ENCODE data around the gene EIF5.

Gene EIF5
- total RNA-seq = 439 to 503 reads per million in 2 donors

- DNase-seq = peak; percentile 96
Observed at GRCh38 chr14:103333754-103334643, at the start of gene EIF5. EIF5 (plus strand) TSS chr14:103334237; CDS start chr14:103335861, 1,624 bp downstream.

- DNase-seq = no peak
Observed at GRCh38 chr14:103284574-103285467, 49.2 kb upstream of the EIF5 start.

- no peak for DNase-seq
Observed at GRCh38 chr14:103286460-103286859, 47.6 kb upstream of the EIF5 start.

GRCh38 chr14:103286968-103287850 lies 46.8 kb upstream of the EIF5 start:
- no peak for DNase-seq

GRCh38 chr14:103288076-103288766 lies 45.8 kb upstream of the EIF5 start:
- no peak for DNase-seq

- no peak for DNase-seq
Observed at GRCh38 chr14:103290056-103290455, 44.0 kb upstream of the EIF5 start.

GRCh38 chr14:103290494-103290893 lies 43.5 kb upstream of the EIF5 start:
- DNase-seq = no peak

GRCh38 chr14:103290961-103291360 lies 43.1 kb upstream of the EIF5 start:
- no peak for DNase-seq

GRCh38 chr14:103292426-103293374 lies 41.3 kb upstream of the EIF5 start:
- no peak for DNase-seq

GRCh38 chr14:103293465-103293864 lies 40.6 kb upstream of the EIF5 start:
- no peak for DNase-seq

- no peak for DNase-seq
Observed at GRCh38 chr14:103294091-103294490, 39.9 kb upstream of the EIF5 start.

GRCh38 chr14:103296007-103296406 lies 38.0 kb upstream of the EIF5 start:
- no peak for DNase-seq

GRCh38 chr14:103296987-103297386 lies 37.0 kb upstream of the EIF5 start:
- DNase-seq = no peak

- no peak for DNase-seq
Observed at GRCh38 chr14:103298620-103299019, 35.4 kb upstream of the EIF5 start.

GRCh38 chr14:103301512-103302354 lies 32.3 kb upstream of the EIF5 start:
- no peak for DNase-seq

GRCh38 chr14:103302966-103303365 lies 31.1 kb upstream of the EIF5 start:
- DNase-seq = no peak

- no peak for DNase-seq
Observed at GRCh38 chr14:103304706-103305105, 29.3 kb upstream of the EIF5 start.

GRCh38 chr14:103308717-103309616 lies 25.1 kb upstream of the EIF5 start:
- DNase-seq = no peak
